Stimulated activated effector memory CD8-positive, alpha-beta T cell treated with anti-CD3 and anti-CD28 coated beads, Interleukin-12 subunit alpha, Interleukin-12 subunit beta, amount 100 ng/mL, for 72 hours (primary cell): ENCODE results near the gene RBPJ.
A peak's percentile ranks its signal among the peaks of the same experiment; 100 is the strongest.

Source experiments
- ATAC-seq: fragments of 150-1000 bp; cut with Tn5 transposase; 2 replicates; pipeline ENCODE4 v1.10.0; 2021
- DNase-seq, 2 donors: peaks; one replicate each; pipeline ENCODE4 v3.0.0; 2021 to 2022; ENCODE audit warnings: low spot score in 2 of 2
- H3K27ac Mint-ChIP-seq: one replicate; pipeline ENCODE4 v1.8.0; 2022; ENCODE audit warnings: mild to moderate bottlenecking, mixed read lengths
- H3K36me3 Mint-ChIP-seq: one replicate; pipeline ENCODE4 v1.8.0; 2022; ENCODE audit warnings: mild to moderate bottlenecking, mixed read lengths
- H3K4me1 Mint-ChIP-seq: one replicate; pipeline ENCODE4 v1.8.0; 2022; ENCODE audit warnings: mixed read lengths
- H3K4me3 Mint-ChIP-seq: one replicate; pipeline ENCODE4 v1.8.0; 2022; ENCODE audit warnings: mild to moderate bottlenecking, mixed read lengths
- H3K9me3 Mint-ChIP-seq: one replicate; pipeline ENCODE4 v1.8.0; 2022; ENCODE audit warnings: mixed read lengths

Gene RBPJ

GRCh38 chr4:26319467-26319948, 1.3 kb upstream of the RBPJ start:
- peak; percentile 95 to 99 for DNase-seq
- peak overlapping the region; percentile 99 for H3K27ac Mint-ChIP-seq
- peaks cover 41% of the 10 kb centered on the region for H3K4me1 Mint-ChIP-seq
- H3K36me3 Mint-ChIP-seq = peaks cover 66% of the 10 kb centered on the region
- H3K4me3 Mint-ChIP-seq = peak overlapping the region; percentile 93
- peak; percentile 81 for ATAC-seq
- H3K9me3 Mint-ChIP-seq = peaks cover 16% of the 10 kb centered on the region

DNA sequence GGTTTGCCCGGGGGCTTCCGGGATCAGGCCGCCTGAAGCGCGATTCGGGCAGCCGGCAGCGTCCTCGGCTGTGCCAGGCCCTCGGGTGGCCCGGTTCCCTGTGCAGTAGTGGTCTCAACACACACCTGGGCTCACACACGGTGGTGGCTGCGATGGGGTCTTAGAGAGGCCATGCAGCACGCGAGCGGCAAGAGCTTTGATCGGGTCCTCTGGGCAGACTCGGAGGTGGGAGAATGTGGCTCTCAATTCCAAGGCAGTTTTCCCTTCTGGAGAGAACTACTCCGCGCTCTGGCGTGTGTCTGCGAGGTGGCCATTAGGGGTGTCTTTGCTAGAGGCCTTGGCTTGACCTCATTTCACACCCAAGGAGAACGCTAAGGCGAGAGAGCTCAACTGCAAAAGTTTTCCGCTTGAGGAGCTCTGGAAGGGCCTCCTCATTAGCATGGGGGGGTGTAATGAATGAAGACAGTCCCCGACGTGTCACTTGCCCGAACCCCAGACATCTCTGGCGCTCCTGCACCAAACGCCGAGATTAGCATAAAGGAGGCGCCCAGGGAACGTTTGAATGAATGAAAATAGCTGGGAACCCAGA, 771 bp upstream of the RBPJ start:
- H3K4me1 Mint-ChIP-seq = peaks cover 44% of the 10 kb centered on the region
- peaks cover 71% of the 10 kb centered on the region for H3K36me3 Mint-ChIP-seq
- H3K4me3 Mint-ChIP-seq = peak overlapping the region; percentile 93
- ATAC-seq (peak; percentile 25), DNase-seq (peak in 1 of 2 donors; percentile 47)
- peaks cover 16% of the 10 kb centered on the region for H3K9me3 Mint-ChIP-seq
- peak overlapping the region; percentile 99 for H3K27ac Mint-ChIP-seq

GRCh38 chr4:26321373-26322221, 783 bp downstream of the RBPJ start:
- H3K27ac Mint-ChIP-seq = peak overlapping the region; percentile 99
- H3K4me1 Mint-ChIP-seq = peaks cover 51% of the 10 kb centered on the region
- peak overlapping the region; percentile 93 for H3K4me3 Mint-ChIP-seq
- peaks cover 12% of the 10 kb centered on the region for H3K9me3 Mint-ChIP-seq
- peak; percentile 24 to 78 for DNase-seq
- no peak for ATAC-seq
- H3K36me3 Mint-ChIP-seq = peaks cover 78% of the 10 kb centered on the region

GRCh38 chr4:26322346-26322745, 1.5 kb downstream of the RBPJ start:
- peaks cover 85% of the 10 kb centered on the region for H3K36me3 Mint-ChIP-seq
- peak overlapping the region; percentile 99 for H3K27ac Mint-ChIP-seq
- H3K4me3 Mint-ChIP-seq = peak overlapping the region; percentile 93
- ATAC-seq (no peak), DNase-seq (no peak)
- peaks cover 6% of the 10 kb centered on the region for H3K9me3 Mint-ChIP-seq
- H3K4me1 Mint-ChIP-seq = peaks cover 51% of the 10 kb centered on the region

- peaks cover 91% of the 10 kb centered on the region for H3K36me3 Mint-ChIP-seq
- H3K27ac Mint-ChIP-seq = peak overlapping the region; percentile 99
- DNase-seq = no peak
- H3K4me1 Mint-ChIP-seq = peaks cover 46% of the 10 kb centered on the region
- no peaks in the 10 kb centered on the region for H3K9me3 Mint-ChIP-seq
- H3K4me3 Mint-ChIP-seq = peak overlapping the region; percentile 93
- no peak for ATAC-seq
Measured at GRCh38 chr4:26323821-26324220, 3.0 kb downstream of the RBPJ start.

DNA sequence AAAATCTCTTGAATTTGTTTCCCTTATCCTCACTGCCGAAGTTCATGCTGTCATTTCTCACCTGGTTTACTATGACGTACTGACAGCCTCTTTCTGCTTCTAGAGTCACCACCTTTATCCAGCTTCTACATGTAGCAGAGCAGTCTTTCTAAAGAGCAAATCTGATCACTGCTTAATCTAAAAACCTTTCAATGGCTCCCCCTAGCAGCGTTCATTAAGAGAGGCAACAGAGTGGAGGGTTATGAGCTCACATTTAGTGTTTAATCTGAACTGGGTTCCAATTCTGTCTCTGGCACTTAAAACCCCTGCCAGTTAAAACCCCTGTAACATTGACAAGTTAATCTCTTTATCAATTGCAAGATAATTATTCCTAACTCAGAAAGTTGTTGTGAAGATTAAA, 4.4 kb downstream of the RBPJ start:
- peak overlapping the region; percentile 89 for H3K27ac Mint-ChIP-seq
- H3K4me3 Mint-ChIP-seq = peak overlapping the region; percentile 93
- H3K4me1 Mint-ChIP-seq = peaks cover 55% of the 10 kb centered on the region
- H3K36me3 Mint-ChIP-seq = peaks cover 91% of the 10 kb centered on the region
- DNase-seq = no peak
- ATAC-seq = peak; percentile 54
- no peaks in the 10 kb centered on the region for H3K9me3 Mint-ChIP-seq

GRCh38 chr4:26326791-26327190, 6.0 kb downstream of the RBPJ start:
- H3K4me1 Mint-ChIP-seq = peaks cover 66% of the 10 kb centered on the region

DNA sequence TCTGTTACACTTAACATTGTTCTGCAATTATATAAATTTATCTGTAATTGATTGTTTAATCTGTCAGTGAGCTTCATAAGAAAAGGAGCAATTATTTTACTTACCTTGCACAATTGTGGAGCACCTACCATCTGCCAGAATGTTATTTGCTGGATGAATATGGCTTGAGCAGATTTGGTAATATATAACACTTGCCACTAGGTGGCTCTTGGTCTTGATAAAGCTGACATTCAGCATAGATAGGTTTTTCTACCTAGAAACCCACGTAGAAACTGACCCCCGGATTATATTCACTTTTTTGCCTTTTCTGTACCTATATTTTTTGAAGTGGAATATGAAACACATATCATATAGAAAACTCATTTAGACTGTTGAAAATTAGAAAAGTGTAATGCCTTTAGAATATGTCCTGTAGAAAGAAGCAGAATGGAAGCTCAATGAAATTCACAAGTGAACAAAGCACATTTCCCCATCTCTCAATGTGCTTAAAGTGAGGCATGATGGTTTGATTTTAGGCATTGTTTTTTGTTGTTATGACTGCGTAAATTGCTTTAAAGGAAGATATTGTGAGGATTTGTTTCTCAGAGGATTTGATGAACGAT, 9.5 kb downstream of the RBPJ start:
- ATAC-seq (peak; percentile 76), DNase-seq (no peak)
- H3K27ac Mint-ChIP-seq = no peak overlapping the region
- H3K9me3 Mint-ChIP-seq = no peaks in the 10 kb centered on the region
- H3K4me1 Mint-ChIP-seq = peaks cover 60% of the 10 kb centered on the region
- peaks cover 91% of the 10 kb centered on the region for H3K36me3 Mint-ChIP-seq
- peak overlapping the region; percentile 26 for H3K4me3 Mint-ChIP-seq

More at GRCh38 chr4:26326791-26327190, 6.0 kb downstream of the RBPJ start:
- H3K9me3 Mint-ChIP-seq = no peaks in the 10 kb centered on the region
- H3K27ac Mint-ChIP-seq = no peak overlapping the region
- peaks cover 91% of the 10 kb centered on the region for H3K36me3 Mint-ChIP-seq
- DNase-seq = no peak
- H3K4me3 Mint-ChIP-seq = peak overlapping the region; percentile 48
- ATAC-seq = no peak

- H3K4me1 Mint-ChIP-seq = peaks cover 63% of the 10 kb centered on the region
- peaks cover 94% of the 10 kb centered on the region for H3K36me3 Mint-ChIP-seq
- H3K9me3 Mint-ChIP-seq = no peaks in the 10 kb centered on the region
- H3K27ac Mint-ChIP-seq = no peak overlapping the region
- peak overlapping the region; percentile 26 for H3K4me3 Mint-ChIP-seq
- no peak for DNase-seq
- peak; percentile 48 for ATAC-seq
Measured at GRCh38 chr4:26330946-26331345, 10.1 kb downstream of the RBPJ start.

GRCh38 chr4:26331380-26331950, 10.7 kb downstream of the RBPJ start:
- Mint-ChIP-seq H3K27ac (no peak overlapping the region), H3K4me3 (peak overlapping the region; percentile 26), H3K9me3 (no peaks in the 10 kb centered on the region), H3K36me3 (peaks cover 99% of the 10 kb centered on the region), H3K4me1 (peaks cover 68% of the 10 kb centered on the region)
- DNase-seq = no peak
- no peak for ATAC-seq

DNA sequence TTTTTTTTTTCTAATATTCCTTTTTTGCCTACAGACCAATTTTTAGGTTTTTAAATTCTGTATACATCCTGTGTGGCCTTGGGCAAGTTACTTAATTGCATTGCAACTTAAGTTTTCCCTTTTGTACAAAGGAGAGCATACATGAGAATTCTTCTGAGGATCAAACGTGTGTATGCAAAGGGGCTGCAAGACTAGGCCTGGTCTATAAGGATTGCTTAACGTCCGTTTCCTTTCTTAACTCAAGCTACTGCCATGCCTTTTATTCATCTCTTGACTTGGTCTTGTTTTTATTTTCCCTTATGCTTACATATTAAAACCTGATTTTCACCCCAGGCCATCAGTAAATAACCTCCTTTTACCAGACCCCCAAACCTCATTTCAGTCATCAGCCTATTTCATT, 13.6 kb downstream of the RBPJ start:
- H3K27ac Mint-ChIP-seq = no peak overlapping the region
- DNase-seq (no peak), ATAC-seq (no peak)
- H3K4me1 Mint-ChIP-seq = peaks cover 61% of the 10 kb centered on the region
- H3K36me3 Mint-ChIP-seq = peaks cover 99% of the 10 kb centered on the region
- H3K4me3 Mint-ChIP-seq = no peak overlapping the region
- no peaks in the 10 kb centered on the region for H3K9me3 Mint-ChIP-seq

- Mint-ChIP-seq H3K9me3 (no peaks in the 10 kb centered on the region), H3K4me1 (peaks cover 66% of the 10 kb centered on the region), H3K36me3 (peaks cover 99% of the 10 kb centered on the region), H3K27ac (no peak overlapping the region), H3K4me3 (no peak overlapping the region)
- ATAC-seq (peak; percentile 56), DNase-seq (no peak)
Measured at GRCh38 chr4:26337612-26338011, 16.8 kb downstream of the RBPJ start.

GRCh38 chr4:26342328-26343037, 21.7 kb downstream of the RBPJ start:
- no peaks in the 10 kb centered on the region for H3K9me3 Mint-ChIP-seq
- H3K4me3 Mint-ChIP-seq = no peak overlapping the region
- H3K4me1 Mint-ChIP-seq = peaks cover 66% of the 10 kb centered on the region
- ATAC-seq = peak; percentile 86
- no peak overlapping the region for H3K27ac Mint-ChIP-seq
- peaks cover 98% of the 10 kb centered on the region for H3K36me3 Mint-ChIP-seq
- DNase-seq = no peak

DNA sequence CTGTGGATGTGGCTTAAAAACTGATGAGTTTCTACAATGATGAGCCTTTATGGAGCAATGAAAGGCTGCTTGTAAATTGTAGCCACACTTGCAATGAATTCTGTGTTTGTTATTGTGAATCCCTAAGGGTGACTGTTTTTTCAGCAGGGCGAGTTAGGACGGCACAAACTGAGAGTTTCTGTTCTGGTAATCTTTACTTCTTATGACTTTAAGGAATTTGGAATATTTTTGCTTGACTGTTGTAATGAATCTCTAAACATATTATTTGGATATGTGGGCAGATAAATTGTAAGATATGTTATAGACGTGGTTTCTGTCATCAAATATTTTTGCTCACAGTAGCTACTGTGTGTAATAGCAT, 22.2 kb downstream of the RBPJ start:
- Mint-ChIP-seq H3K4me1 (peaks cover 66% of the 10 kb centered on the region), H3K4me3 (no peak overlapping the region), H3K27ac (no peak overlapping the region), H3K9me3 (no peaks in the 10 kb centered on the region), H3K36me3 (peaks cover 98% of the 10 kb centered on the region)
- DNase-seq (no peak), ATAC-seq (no peak)
